ENCODE data around the gene ATG2B.

ATG2B gene

GRCh38 chr14:96320605-96321004 lies 42.5 kb downstream of the ATG2B start:
- no peak for TF ChIP-seq CTCF (IDR thresholded peaks at IDR 0.05; ENCODE audit: control insufficient read depth, insufficient read depth, low read depth, low read length, missing control alignments)
- no peak overlapping the region for H3K4me3 ChIP-seq (ENCODE audit: control insufficient read depth, low read depth, low read length)
- DNase-seq (ENCODE audit: low read depth), result no peak

- no peak for TF ChIP-seq CTCF (IDR thresholded peaks at IDR 0.05; ENCODE audit: control insufficient read depth, insufficient read depth, low read depth, low read length, missing control alignments)
- no peak overlapping the region for H3K4me3 ChIP-seq (ENCODE audit: control insufficient read depth, low read depth, low read length)
- DNase-seq (ENCODE audit: low read depth), result no peak
Observed at GRCh38 chr14:96318836-96319235, 44.3 kb downstream of the ATG2B start.

- no peak overlapping the region for H3K4me3 ChIP-seq (ENCODE audit: control insufficient read depth, low read depth, low read length)
- no peak for DNase-seq (ENCODE audit: low read depth)
- no peak for TF ChIP-seq CTCF (IDR thresholded peaks at IDR 0.05; ENCODE audit: control insufficient read depth, insufficient read depth, low read depth, low read length, missing control alignments)
Observed at GRCh38 chr14:96316087-96316486, 47.1 kb downstream of the ATG2B start.

GRCh38 chr14:96310906-96311305 lies 52.2 kb downstream of the ATG2B start:
- TF ChIP-seq CTCF (IDR thresholded peaks at IDR 0.05; ENCODE audit: control insufficient read depth, insufficient read depth, low read depth, low read length, missing control alignments), result no peak
- DNase-seq (ENCODE audit: low read depth), result no peak
- H3K4me3 ChIP-seq (ENCODE audit: control insufficient read depth, low read depth, low read length), result no peak overlapping the region

- DNase-seq (ENCODE audit: low read depth), result no peak
- no peak for TF ChIP-seq CTCF (IDR thresholded peaks at IDR 0.05; ENCODE audit: control insufficient read depth, insufficient read depth, low read depth, low read length, missing control alignments)
- H3K4me3 ChIP-seq (ENCODE audit: control insufficient read depth, low read depth, low read length), result no peak overlapping the region
Observed at GRCh38 chr14:96309896-96310330, 53.2 kb downstream of the ATG2B start.

- TF ChIP-seq CTCF (IDR thresholded peaks at IDR 0.05; ENCODE audit: control insufficient read depth, insufficient read depth, low read depth, low read length, missing control alignments), result no peak
Observed at GRCh38 chr14:96309133-96309895, 53.8 kb downstream of the ATG2B start.

More at GRCh38 chr14:96309133-96309895, 53.8 kb downstream of the ATG2B start:
- DNase-seq (ENCODE audit: low read depth), result no peak
- no peak overlapping the region for H3K4me3 ChIP-seq (ENCODE audit: control insufficient read depth, low read depth, low read length)
